Kasumi-1 (cell line): ENCODE data around the gene MRRF.
A peak's percentile ranks its signal among the peaks of the same experiment; 100 is the strongest.

Experiments
- DNase-seq, 2 experiments: peaks; one replicate each; lab custom pipeline; 2025; lab: John Stamatoyannopoulos, UW

Gene MRRF

GRCh38 chr9:122228568-122229484 is 35.9 kb upstream of the MRRF start, which contains the start of gene LHX6:
TSS of gene LHX6 (minus strand) at chr9:122228957. CDS start at chr9:122228740, 217 bp downstream.
- peak in 1 of 2 experiments; percentile 11 for DNase-seq

GRCh38 chr9:122229485-122229837 is 35.2 kb upstream of the MRRF start:
- DNase-seq = no peak

DNA sequence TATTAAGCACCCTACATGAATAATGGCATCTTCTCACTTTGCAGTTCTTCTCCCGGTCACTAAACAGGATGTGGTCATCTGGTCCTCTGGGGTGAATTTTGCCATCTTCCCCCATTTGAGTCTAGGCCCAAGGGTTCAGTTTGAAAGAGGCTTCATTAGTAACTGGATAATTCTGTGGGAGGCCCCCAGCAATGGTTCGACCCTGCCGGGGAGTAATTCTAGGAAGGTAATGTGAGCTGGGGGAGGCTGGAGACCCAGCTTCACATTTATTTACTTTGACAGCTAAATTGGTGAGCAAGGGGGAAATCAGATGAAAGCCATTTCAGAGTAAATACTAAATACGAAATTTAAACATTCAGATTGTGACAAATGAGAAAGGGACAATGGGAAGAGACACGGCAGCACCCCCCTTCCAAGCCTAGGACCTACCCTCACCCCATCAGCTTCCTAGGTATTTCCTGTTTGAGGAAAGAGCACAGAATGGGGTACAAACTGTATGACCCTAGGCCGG is 31.8 kb upstream of the MRRF start:
- DNase-seq = no peak

GRCh38 chr9:122234022-122234748 is 30.5 kb upstream of the MRRF start:
- DNase-seq = no peak

DNA sequence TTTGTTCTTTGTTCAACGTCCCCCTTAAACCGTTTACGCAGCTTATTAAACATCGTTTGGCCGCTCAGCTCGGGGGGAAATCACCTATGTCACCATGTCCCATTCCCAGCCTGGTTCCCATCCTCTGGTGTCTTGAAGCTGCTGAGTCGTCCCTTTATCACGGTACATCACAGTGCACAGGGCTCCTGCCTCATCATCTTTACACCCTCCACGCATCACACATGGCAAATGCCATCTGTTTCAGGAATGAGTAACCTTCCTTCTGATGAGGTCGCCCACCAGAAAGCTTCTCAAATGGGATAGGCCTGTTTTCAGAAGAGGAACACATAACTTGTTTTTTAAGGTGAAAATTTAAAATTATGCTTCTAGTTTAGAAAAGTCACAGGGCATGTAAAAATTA is 28.0 kb upstream of the MRRF start:
- DNase-seq = no peak

- DNase-seq = no peak
These were observed 25.0 kb upstream of the MRRF start for GRCh38 chr9:122239722-122240121.

GRCh38 chr9:122244349-122244748 is 20.3 kb upstream of the MRRF start:
- DNase-seq = no peak

DNA sequence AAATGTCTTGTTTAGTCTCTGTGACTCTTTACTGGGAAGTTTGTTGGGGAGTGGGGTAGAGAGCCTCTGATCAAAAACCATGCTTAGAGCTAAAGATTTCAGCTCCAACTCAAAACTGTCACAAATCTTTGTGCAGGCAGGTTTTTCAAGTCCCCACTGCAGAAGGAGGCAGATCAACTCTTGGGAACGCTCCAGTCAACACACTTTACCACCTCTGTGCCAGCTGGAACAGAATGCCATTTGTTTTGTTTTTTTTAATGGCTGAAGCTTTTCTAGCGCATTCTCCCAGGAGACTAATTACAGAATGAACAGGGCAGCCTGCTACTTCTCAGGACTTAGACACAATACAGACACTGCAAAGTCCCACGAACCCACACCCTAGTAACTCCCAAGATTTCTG is 18.0 kb upstream of the MRRF start:
- DNase-seq = no peak

GRCh38 chr9:122248448-122248865 is 16.2 kb upstream of the MRRF start:
- DNase-seq = no peak

GRCh38 chr9:122251351-122251750 is 13.3 kb upstream of the MRRF start:
- DNase-seq = no peak

GRCh38 chr9:122252796-122253195 is 11.9 kb upstream of the MRRF start:
- no peak for DNase-seq

DNA sequence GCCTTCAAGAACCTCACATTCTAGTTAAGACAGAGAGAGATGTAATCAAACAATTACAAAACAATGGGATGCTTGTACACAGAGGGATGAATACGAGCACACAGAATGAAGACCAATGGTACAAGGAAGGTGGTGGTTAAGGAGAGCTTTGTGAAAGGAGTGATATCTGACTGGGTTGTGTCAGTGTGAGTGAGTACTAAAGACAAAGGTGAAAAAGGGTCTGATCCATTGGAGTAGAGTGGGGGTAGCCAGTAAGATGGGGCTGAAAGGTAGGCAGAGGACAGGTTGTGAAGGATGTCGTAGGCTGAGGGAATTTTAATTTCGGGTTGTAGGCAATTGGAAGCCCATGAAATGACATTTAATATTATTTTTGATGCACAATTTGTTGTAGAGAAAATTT is 9.9 kb upstream of the MRRF start:
- DNase-seq = no peak

DNA sequence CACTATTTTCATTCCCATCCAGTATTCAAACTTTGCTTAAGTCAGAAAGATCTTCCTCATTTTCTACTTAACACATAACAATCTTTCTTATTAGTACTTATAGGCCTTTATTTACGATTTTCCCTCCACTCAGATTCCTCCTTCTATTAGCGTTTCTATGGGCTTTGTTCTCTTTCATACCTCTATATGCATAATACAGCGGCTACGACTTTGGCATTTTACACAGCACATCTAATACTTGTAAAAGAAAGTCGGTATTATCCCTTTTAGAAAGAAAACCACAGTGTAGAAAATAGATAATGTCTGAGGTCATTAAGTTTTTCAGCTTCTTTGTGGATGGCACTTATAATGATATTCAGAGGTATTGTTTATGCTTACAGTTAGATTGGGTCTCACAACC is 8.5 kb upstream of the MRRF start:
- DNase-seq = no peak

GRCh38 chr9:122258886-122259415 is 5.7 kb upstream of the MRRF start:
- DNase-seq = no peak

DNA sequence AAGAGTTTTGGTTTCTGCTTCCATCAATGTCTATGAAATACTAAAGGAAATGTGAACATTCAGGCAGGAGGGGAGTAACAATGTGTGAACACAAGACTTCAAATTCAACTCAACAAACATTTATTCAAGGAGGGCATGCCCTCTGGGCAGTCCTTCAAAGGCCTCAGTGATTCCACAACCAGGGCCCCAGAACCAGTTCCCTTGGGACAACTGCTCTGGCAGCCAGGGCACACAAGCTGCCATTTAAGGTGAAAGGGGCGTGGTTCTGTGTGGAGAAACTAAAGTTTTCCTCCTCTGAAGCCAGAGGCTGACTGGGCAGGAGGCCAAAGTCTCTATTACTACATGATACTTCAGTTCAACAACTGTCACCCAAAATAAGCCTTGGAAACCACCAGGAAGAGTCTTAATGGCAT is 3.2 kb upstream of the MRRF start:
- DNase-seq = peak in 1 of 2 experiments; percentile 5

DNA sequence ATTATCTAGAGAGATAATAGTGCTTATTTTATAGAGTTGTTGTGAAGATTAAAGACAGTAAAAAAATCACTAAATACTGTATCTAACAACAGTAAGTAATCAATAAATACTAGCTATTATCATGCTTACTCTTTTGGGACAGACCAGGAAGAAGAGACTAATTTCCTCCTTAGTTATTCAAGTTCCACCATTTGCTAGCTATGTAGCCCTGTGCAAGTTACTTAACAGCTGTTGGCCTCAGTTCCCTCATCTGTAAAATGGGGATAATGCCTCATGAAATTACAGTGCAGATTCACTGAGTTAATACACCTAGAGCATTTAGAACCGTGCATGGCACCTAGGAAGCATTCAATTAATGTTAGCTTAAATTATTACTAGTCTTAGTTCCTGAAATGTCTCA is 2.6 kb upstream of the MRRF start:
- no peak for DNase-seq

GRCh38 chr9:122263699-122264349 is 858 bp upstream of the MRRF start:
- DNase-seq = no peak

DNA sequence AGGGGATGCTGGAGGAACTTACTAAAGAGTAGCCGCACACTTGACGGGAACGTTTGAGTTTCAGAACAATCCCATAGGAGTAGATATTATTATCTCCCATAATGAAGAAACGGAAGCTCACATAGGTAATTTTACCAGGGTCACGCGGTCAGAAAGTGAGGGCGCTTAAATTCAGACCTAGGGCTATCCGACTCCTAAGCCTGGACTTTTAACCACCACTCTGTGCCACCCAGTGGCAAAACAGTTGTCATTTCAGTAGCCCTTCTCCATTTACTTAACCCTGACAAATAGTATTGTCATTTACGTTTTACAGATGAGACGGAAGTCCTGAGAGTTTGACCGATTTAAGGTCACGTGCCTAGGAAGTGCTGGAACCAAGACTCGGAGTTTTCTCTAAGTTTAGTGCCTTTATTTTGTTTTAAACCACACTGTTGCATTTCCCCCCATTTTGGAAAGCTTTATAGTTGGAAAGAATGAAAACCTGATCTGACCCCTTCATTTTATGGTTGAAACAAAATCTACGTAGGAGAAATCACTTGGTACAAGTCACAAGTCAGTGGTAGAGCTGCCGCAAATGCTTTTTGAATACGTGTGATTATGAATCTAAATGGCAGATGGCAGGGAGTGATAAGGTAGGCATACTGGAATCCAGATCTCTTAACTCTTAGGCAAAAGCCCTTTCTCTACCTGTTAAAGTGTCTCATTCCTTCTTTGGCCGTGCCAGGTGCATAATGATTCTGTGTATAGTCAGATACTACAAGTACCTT is 650 bp downstream of the MRRF start:
- peak; percentile 54 to 55 for DNase-seq

DNA sequence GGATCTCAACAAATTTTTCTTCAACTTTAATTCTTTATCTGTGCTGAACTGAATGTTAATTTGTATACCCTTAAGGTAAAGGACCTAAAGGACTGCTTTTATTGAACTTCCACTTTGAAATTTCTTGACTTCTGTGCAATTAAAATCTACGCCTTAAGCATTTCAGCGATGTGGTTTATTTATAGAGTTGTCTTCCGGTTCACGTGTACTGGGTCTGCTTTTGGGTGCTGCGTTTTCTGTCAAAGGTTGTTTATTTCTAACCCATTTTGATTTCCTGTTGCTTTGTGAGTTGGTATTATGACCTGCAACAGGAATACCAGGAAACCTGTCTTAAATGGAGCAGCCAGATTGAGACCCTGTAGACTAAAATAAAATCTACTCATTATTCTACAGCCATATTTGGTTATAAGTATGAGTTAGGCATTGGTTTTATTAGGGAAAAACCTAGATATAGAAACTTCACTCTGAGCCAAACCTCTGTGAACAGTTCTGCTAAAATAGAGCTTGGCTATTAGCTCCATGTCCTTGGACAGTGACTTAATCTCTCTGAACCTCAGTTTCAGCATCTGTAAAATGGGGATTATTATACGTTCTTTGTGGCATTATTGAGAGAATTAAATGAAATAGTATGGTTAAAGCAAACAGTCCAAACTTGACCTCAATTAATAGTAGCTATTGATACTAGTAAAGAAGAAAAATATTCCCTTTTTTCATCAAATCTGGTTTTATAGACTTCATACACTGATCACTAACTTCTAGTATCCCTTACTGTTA is 3.5 kb downstream of the MRRF start:
- DNase-seq = no peak

GRCh38 chr9:122274055-122274454 is 9.4 kb downstream of the MRRF start:
- DNase-seq = no peak

- no peak for DNase-seq
These were observed 11.4 kb downstream of the MRRF start for GRCh38 chr9:122276096-122276495.
